Measurements from ENCODE around the gene SH3PXD2A. TPM values are rescaled to one million over a fixed set of nuclear protein-coding genes. Genes with fewer than 3 reads are reported as not detected.

The SH3PXD2A gene
- total and polyA plus RNA-seq, 9 of the 15 experiments (the other 6 are each of a cell fraction or from before 2014, with no cell fraction given), result 0.41 to 9.3 (median 2.5) TPM

- intact Hi-C loops (cut with micrococcal nuclease), result loop anchor here (5.0 kb wide), 1 partner anchor 124 kb away; no protein-coding TSS in a partner anchor
- FAIRE-seq (no peak), DNase-seq (ENCODE audit: extremely low read depth in 1 of 4, low spot score in 3 of 4) (no peak), ATAC-seq (no peak)
- H3K4me1 ChIP-seq (replicated peaks in 1 of 2; ENCODE audit: control insufficient read depth in 2 of 2, insufficient read depth in 2 of 2, low read length in 2 of 2), result peaks cover 0 to 7% of the 10 kb centered on the region in 2 experiments; a peak in 1 of 5 replicates
- H3K79me2 ChIP-seq (ENCODE audit: control insufficient read depth, insufficient read depth, low read length), result no peaks in the 10 kb centered on the region
- no peaks in the 10 kb centered on the region for H3K9me1 ChIP-seq (ENCODE audit: control insufficient read depth, insufficient read depth, low read length)
- H3K9me3 ChIP-seq (replicated peaks; ENCODE audit: control insufficient read depth, insufficient read depth, low read depth, low read length), result no peaks in the 10 kb centered on the region
- ChIA-PET CTCF (ENCODE audit: low intra/inter-chr PET ratio) (no interaction called here), POLR2A (no interaction called here)
- in situ Hi-C loops (cut with MboI), result loop anchor here (25.0 kb wide), 1 partner anchor 269 kb away; no protein-coding TSS in a partner anchor
- H3K9ac ChIP-seq (ENCODE audit: insufficient read depth in 1 of 2, low read depth in 2 of 2, low read length in 2 of 2), result no peak overlapping the region
- H2AFZ ChIP-seq (ENCODE audit: low read depth, low read length), result no peak overlapping the region
- H3K36me3 ChIP-seq (ENCODE audit: control insufficient read depth, insufficient read depth, low read length), result no peaks in the 10 kb centered on the region
- H3K4me2 ChIP-seq (ENCODE audit: insufficient read depth, low read length), result no peak overlapping the region
- WGBS (ENCODE audit: insufficient coverage, low coverage, missing lambda C conversion rate), result 0% methylated on average over 5 of the region's 5 CpGs
- BruUV-seq (replicated peaks), result no TSS peak
- TF ChIP-seq RBM39 (optimal IDR thresholded peaks at IDR 0.05; ENCODE audit: low read depth, low read length) (no peak), NFIC (IDR thresholded peaks at IDR 0.05) (peak; percentile 84)
- peaks cover 7 to 35% of the 10 kb centered on the region in 2 experiments for H3K27me3 ChIP-seq (ENCODE audit: control insufficient read depth in 2 of 2, insufficient read depth in 2 of 2, low read length in 2 of 2)
- H3K4me3 ChIP-seq, result no peak overlapping the region
- no peaks in the 10 kb centered on the region for H4K20me1 ChIP-seq (replicated peaks; ENCODE audit: control insufficient read depth, insufficient read depth, low read length)
- no peak overlapping the region for H3K27ac ChIP-seq (ENCODE audit: extremely low read depth, low read depth, low read length)
These were observed 1.4 kb upstream of the SH3PXD2A start for GRCh38 chr10:103856797-103857170.

GRCh38 chr10:103855852-103856796, 748 bp upstream of the SH3PXD2A start:
- H2AFZ ChIP-seq (ENCODE audit: low read depth, low read length), result no peak overlapping the region
- DNase-seq (ENCODE audit: extremely low read depth in 1 of 4, low spot score in 3 of 4) (no peak), ATAC-seq (no peak), FAIRE-seq (no peak)
- no peaks in the 10 kb centered on the region for H3K36me3 ChIP-seq (ENCODE audit: control insufficient read depth, insufficient read depth, low read length)
- H3K27me3 ChIP-seq (ENCODE audit: control insufficient read depth in 2 of 2, insufficient read depth in 2 of 2, low read length in 2 of 2), result peaks cover 7 to 40% of the 10 kb centered on the region in 2 experiments
- no peak overlapping the region for H3K4me2 ChIP-seq (ENCODE audit: insufficient read depth, low read length)
- ChIA-PET CTCF (ENCODE audit: low intra/inter-chr PET ratio) (no interaction called here), POLR2A (no interaction called here)
- no peaks in the 10 kb centered on the region for H3K9me1 ChIP-seq (ENCODE audit: control insufficient read depth, insufficient read depth, low read length)
- peaks cover 0 to 7% of the 10 kb centered on the region in 2 experiments; a peak in 1 of 5 replicates for H3K4me1 ChIP-seq (replicated peaks in 1 of 2; ENCODE audit: control insufficient read depth in 2 of 2, insufficient read depth in 2 of 2, low read length in 2 of 2)
- in situ Hi-C loops (cut with MboI) (loop anchor here (25.0 kb wide), 1 partner anchor 269 kb away; no protein-coding TSS in a partner anchor), intact Hi-C loops (cut with micrococcal nuclease) (loop anchor here (5.0 kb wide), 1 partner anchor 124 kb away; no protein-coding TSS in a partner anchor)
- no peaks in the 10 kb centered on the region for H3K79me2 ChIP-seq (ENCODE audit: control insufficient read depth, insufficient read depth, low read length)
- H3K27ac ChIP-seq (ENCODE audit: extremely low read depth, low read depth, low read length), result no peak overlapping the region
- BruUV-seq (replicated peaks), result no TSS peak
- WGBS (ENCODE audit: insufficient coverage, low coverage, missing lambda C conversion rate), result 4% methylated on average over 13 of the region's 34 CpGs
- H3K9ac ChIP-seq (ENCODE audit: insufficient read depth in 1 of 2, low read depth in 2 of 2, low read length in 2 of 2), result no peak overlapping the region
- no peaks in the 10 kb centered on the region for H4K20me1 ChIP-seq (replicated peaks; ENCODE audit: control insufficient read depth, insufficient read depth, low read length)
- H3K4me3 ChIP-seq, result no peak overlapping the region
- no peaks in the 10 kb centered on the region for H3K9me3 ChIP-seq (replicated peaks; ENCODE audit: control insufficient read depth, insufficient read depth, low read depth, low read length)
- TF ChIP-seq GTF2A2 (tag; IDR thresholded peaks at IDR 0.05), result no peak
- no peak for TF ChIP-seq MLLT1 (IDR thresholded peaks at IDR 0.05)
- no peak for TF ChIP-seq KDM1A (IDR thresholded peaks at IDR 0.05)
- no peak for TF ChIP-seq CAMTA2 (CRISPR knock-in tag; conservative IDR thresholded peaks at IDR 0.05)
- TF ChIP-seq HNRNPLL (IDR thresholded peaks at IDR 0.05; ENCODE audit: low read depth, low read length, poor library complexity, severe bottlenecking), result no peak
- no peak for TF ChIP-seq SMAD1 (IDR thresholded peaks at IDR 0.05; ENCODE audit: low read depth, low read length, partially characterized antibody)
- TF ChIP-seq ATF6 (CRISPR knock-in tag; IDR thresholded peaks at IDR 0.05), result no peak
- no peak for TF ChIP-seq ZNF75A (CRISPR knock-in tag; IDR thresholded peaks at IDR 0.05)
- no peak for TF ChIP-seq CSDE1 (IDR thresholded peaks at IDR 0.05)

Measured in K562 (cell line).